ENCODE measurements around the gene NAA16.
"Not testable (repeated sequence)": the region's sequence is repeated elsewhere in the genome, so short reads cannot be mapped to it uniquely, and the experiment has no call there.

NAA16 gene

GRCh38 chr13:41411522-41411921 lies 100.5 kb downstream of the NAA16 start:
- peak; percentile 15 to 55 for DNase-seq

DNA sequence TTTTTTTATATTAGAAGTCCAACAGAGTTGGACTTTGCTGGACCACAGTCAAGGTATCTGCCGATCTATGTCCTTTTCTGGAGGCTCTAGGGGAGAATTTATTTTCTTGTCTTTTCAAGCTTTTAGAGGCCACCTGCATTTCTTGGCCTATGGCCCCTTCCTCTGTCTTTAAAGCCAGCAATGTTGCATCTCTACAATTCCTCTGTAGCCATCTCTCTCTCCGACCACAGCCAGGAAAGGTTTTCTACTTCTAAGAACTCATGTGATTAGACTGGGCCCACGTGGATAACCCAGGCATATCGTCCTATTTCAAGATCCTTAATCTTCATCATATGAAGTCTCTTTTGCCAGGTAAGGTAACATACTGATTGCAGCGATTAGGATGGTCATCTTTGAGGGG lies 102.8 kb downstream of the NAA16 start:
- no peak for DNase-seq

- no peak for DNase-seq
Measured at GRCh38 chr13:41416276-41416675, 105.2 kb downstream of the NAA16 start.

- no peak for DNase-seq
Measured at GRCh38 chr13:41418027-41418426, 107.0 kb downstream of the NAA16 start.

GRCh38 chr13:41418731-41419130 lies 107.7 kb downstream of the NAA16 start:
- no peak for DNase-seq

- no peak for DNase-seq
Measured at GRCh38 chr13:41419206-41419605, 108.1 kb downstream of the NAA16 start.

GRCh38 chr13:41420146-41420545 lies 109.1 kb downstream of the NAA16 start:
- DNase-seq = no peak

DNA sequence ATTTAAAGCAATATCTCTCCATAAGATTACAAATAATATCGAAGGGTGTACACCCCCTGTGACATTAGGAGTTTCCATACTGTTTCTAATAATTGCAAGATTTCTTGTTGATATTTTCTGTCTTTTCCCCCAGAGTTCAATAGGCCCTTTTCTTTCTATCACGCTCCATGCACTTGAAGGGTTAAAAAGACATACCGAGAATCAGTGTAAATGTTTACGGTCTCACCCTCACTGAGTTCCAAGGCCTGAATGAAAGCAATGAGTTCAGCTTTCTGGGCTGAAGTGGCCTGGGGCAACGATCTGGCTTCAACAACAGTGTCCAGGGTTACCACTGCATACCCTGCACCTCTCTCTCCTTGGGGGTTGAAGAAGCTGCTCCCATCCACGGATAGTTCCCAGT lies 110.3 kb downstream of the NAA16 start:
- DNase-seq = not testable (repeated sequence)

- not testable (repeated sequence) for DNase-seq
Measured at GRCh38 chr13:41421983-41422382, 110.9 kb downstream of the NAA16 start.

GRCh38 chr13:41423259-41423658 lies 112.2 kb downstream of the NAA16 start:
- not testable (repeated sequence) for DNase-seq

GRCh38 chr13:41424675-41425074 lies 113.6 kb downstream of the NAA16 start:
- DNase-seq = not testable (repeated sequence)

- DNase-seq = no peak
Measured at GRCh38 chr13:41426047-41426446, 115.0 kb downstream of the NAA16 start.
